Gastrocnemius medialis (tissue), 4 donors: ENCODE data around the gene RCSD1.

Source experiments
- POLR2A ChIP-seq, 2 donors: fragments of 450-650 bp; IDR thresholded peaks; one replicate each; pipeline ENCODE4 v1.6.1; 2017; ENCODE audit warnings: antibody characterized with exemption in 2 of 2, mild to moderate bottlenecking in 2 of 2, moderate library complexity in 2 of 2
- TF ChIP-seq, protein P1 (sequence below), 5 experiments: fragments of 450-650 bp in 3 of 5; fragments of 200-600 bp in 2 of 5; sonication (generic) in 2 of 5; IDR thresholded peaks in 4 of 5; conservative IDR thresholded peaks in 1 of 5; 1 replicate in 4 of 5; 2 replicates in 1 of 5; pipeline ENCODE4 v1.5.1; 2016 to 2019; ENCODE audit warnings: antibody characterized with exemption in 5 of 5, mild to moderate bottlenecking in 3 of 5, moderate library complexity in 3 of 5

DNA sequence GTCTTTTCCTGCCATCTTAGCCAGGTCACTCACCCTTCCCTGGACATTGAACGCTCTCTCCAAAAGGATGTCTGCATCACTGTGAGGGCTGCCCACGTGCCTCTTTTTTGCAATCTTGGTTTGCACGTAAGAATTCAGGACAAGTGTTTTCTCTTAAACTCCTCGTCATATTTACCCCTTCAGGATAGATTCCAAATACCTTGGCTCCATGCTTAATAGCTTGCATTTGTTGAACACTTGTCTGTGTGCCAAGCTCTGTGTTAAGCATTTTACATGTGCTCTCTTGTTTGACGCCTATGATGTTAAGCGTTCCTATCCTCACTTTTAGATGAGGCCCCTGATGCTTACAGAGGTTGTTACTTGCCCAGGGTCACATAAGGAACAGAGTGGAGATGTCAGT, 29.8 kb downstream of the RCSD1 start:
- TF ChIP-seq POLR2A (IDR thresholded peaks at IDR 0.05): no peak
- TF ChIP-seq, protein P1, sequence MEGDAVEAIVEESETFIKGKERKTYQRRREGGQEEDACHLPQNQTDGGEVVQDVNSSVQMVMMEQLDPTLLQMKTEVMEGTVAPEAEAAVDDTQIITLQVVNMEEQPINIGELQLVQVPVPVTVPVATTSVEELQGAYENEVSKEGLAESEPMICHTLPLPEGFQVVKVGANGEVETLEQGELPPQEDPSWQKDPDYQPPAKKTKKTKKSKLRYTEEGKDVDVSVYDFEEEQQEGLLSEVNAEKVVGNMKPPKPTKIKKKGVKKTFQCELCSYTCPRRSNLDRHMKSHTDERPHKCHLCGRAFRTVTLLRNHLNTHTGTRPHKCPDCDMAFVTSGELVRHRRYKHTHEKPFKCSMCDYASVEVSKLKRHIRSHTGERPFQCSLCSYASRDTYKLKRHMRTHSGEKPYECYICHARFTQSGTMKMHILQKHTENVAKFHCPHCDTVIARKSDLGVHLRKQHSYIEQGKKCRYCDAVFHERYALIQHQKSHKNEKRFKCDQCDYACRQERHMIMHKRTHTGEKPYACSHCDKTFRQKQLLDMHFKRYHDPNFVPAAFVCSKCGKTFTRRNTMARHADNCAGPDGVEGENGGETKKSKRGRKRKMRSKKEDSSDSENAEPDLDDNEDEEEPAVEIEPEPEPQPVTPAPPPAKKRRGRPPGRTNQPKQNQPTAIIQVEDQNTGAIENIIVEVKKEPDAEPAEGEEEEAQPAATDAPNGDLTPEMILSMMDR (IDR thresholded peaks at IDR 0.05 in 4 of 5, conservative IDR thresholded peaks at IDR 0.05 in 1 of 5): no peak
